ENCODE results near the gene KCTD1.

GRCh38 chr18:26563024-26563423 lies 14.7 kb upstream of the KCTD1 start:
- no peak for TF ChIP-seq POLR2A (IDR thresholded peaks at IDR 0.05)
- TF ChIP-seq, protein P1, sequence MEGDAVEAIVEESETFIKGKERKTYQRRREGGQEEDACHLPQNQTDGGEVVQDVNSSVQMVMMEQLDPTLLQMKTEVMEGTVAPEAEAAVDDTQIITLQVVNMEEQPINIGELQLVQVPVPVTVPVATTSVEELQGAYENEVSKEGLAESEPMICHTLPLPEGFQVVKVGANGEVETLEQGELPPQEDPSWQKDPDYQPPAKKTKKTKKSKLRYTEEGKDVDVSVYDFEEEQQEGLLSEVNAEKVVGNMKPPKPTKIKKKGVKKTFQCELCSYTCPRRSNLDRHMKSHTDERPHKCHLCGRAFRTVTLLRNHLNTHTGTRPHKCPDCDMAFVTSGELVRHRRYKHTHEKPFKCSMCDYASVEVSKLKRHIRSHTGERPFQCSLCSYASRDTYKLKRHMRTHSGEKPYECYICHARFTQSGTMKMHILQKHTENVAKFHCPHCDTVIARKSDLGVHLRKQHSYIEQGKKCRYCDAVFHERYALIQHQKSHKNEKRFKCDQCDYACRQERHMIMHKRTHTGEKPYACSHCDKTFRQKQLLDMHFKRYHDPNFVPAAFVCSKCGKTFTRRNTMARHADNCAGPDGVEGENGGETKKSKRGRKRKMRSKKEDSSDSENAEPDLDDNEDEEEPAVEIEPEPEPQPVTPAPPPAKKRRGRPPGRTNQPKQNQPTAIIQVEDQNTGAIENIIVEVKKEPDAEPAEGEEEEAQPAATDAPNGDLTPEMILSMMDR (IDR thresholded peaks at IDR 0.05) = no peak

All from ovary (tissue), 3 donors.